Panc1 (cell line): ENCODE measurements around the gene B4GALT7. TPM values are rescaled to one million over a fixed set of nuclear protein-coding genes. Genes with fewer than 3 reads are reported as not detected.

Source experiments
- ATAC-seq: fragments of 200-7000 bp; cut with Tn5 transposase; 2 replicates; pipeline ENCODE4 v1.9.1; 2020; ENCODE audit warnings: mild to moderate bottlenecking, moderate library complexity
- BruUV-seq: library from RNA; stranded (reverse); fragments of 400-500 nt; replicated peaks from 2 replicates; lab custom pipeline; 2021; lab: Mats Ljungman, UMichigan
- CTCF ChIA-PET: fragments of 300-600 bp; sonication (Branson Sonifier 250); formaldehyde crosslinking; loops from one replicate; lab custom pipeline; 2022; ENCODE audit warnings: antibody characterized with exemption; lab: Charles Lee
- POLR2A ChIA-PET: fragments of 300-600 bp; sonication (Branson Sonifier 250); formaldehyde crosslinking; loops from one replicate; lab custom pipeline; 2022; ENCODE audit warnings: antibody characterized with exemption; lab: Charles Lee
- DNase-seq: peaks from one replicate; pipeline ENCODE4 v3.0.0-alpha.2; 2010; ENCODE audit warnings: low read depth, low spot score
- H3K27ac ChIP-seq: 2 replicates; pipeline ENCODE4 v1.5.1; 2011; ENCODE audit warnings: mild to moderate bottlenecking, low read length, inconsistent platforms
- H3K27me3 ChIP-seq: fragments of 200-500 bp; sonication (Bioruptor generic); 2 replicates; pipeline ENCODE4 v1.6.0; 2014; ENCODE audit warnings: low read length, inconsistent platforms; ENCODE audit not compliant: control insufficient read depth, insufficient read depth
- H3K36me3 ChIP-seq: fragments of 200-500 bp; sonication (Bioruptor generic); 2 replicates; pipeline ENCODE4 v1.5.1; 2014; ENCODE audit warnings: inconsistent platforms, mild to moderate bottlenecking, low read length, moderate library complexity; ENCODE audit not compliant: control insufficient read depth, insufficient read depth
- H3K4me1 ChIP-seq: 2 replicates; pipeline ENCODE4 v1.5.1; 2011; ENCODE audit warnings: inconsistent platforms, mild to moderate bottlenecking, low read length, moderate library complexity; ENCODE audit not compliant: control insufficient read depth, insufficient read depth
- H3K4me3 ChIP-seq, 2 experiments: 2 replicates each; pipeline ENCODE4 v1.5.1; 2011 to 2012; ENCODE audit warnings: low read depth in 2 of 2, low read length in 2 of 2, mild to moderate bottlenecking in 2 of 2, inconsistent platforms in 1 of 2, moderate library complexity in 1 of 2
- H3K9me3 ChIP-seq: fragments of 200-500 bp; sonication (Bioruptor generic); 2 replicates; pipeline ENCODE4 v1.5.1; 2014; ENCODE audit warnings: low read depth, mild to moderate bottlenecking, inconsistent platforms, low read length, moderate library complexity; ENCODE audit not compliant: control insufficient read depth, insufficient read depth
- CTCF ChIP-seq: fragments of 450-650 bp; IDR thresholded peaks from 2 replicates; pipeline ENCODE4 v1.5.1; 2017; ENCODE audit warnings: mild to moderate bottlenecking
- POLR2AphosphoS5 ChIP-seq: IDR thresholded peaks from 2 replicates; pipeline ENCODE4 v1.6.1; 2012; ENCODE audit warnings: mild to moderate bottlenecking, low read depth, low read length, moderate library complexity
- REST ChIP-seq, 2 experiments: IDR thresholded peaks; 2 replicates each; pipeline ENCODE4 v1.6.1; 2011 to 2012; ENCODE audit warnings: low read depth in 2 of 2, control low read depth in 1 of 2, low read length in 1 of 2, mild to moderate bottlenecking in 1 of 2, moderate library complexity in 1 of 2; ENCODE audit not compliant: insufficient read depth in 1 of 2
- SIN3A ChIP-seq: IDR thresholded peaks from 2 replicates; pipeline ENCODE4 v1.6.1; 2012; ENCODE audit warnings: low read depth, mild to moderate bottlenecking, low read length, moderate library complexity, borderline replicate concordance; ENCODE audit not compliant: insufficient read depth
- TCF7L2 ChIP-seq: IDR thresholded peaks from 2 replicates; pipeline ENCODE4 v1.6.1; 2011; ENCODE audit warnings: mild to moderate bottlenecking, low read depth, low read length, inconsistent platforms
- in situ Hi-C: cut with HindIII; loops from 2 replicates; pipeline ENCODE4 v1.10.0; 2016; ENCODE audit warnings: low sequenced_read_pairs, low pct_unique_long_range_greater_than_20kb
- intact Hi-C: fragments of 100-400 bp; cut with micrococcal nuclease; formaldehyde crosslinking; loops from one replicate; pipeline ENCODE4 v1.10.0; 2022; ENCODE audit not compliant: unreplicated experiment
- total RNA-seq: library from RNA; stranded (reverse); gene quantifications from one replicate; pipeline ENCODE4 v1.2.1, GENCODE V29; 2021; ENCODE audit not compliant: unreplicated experiment

B4GALT7 gene
- total RNA-seq, 1 experiment from 2014 or later = 38.0 TPM

- Histone ChIP-seq H3K4me3 (0 out of 4 replicates have a peak overlapping the region, but pooled peaks of 1 of the 2 experiments have one; percentile 11), H3K4me1 (peaks cover 11% of the 10 kb centered on the region), H3K27ac (no peak overlapping the region), H3K9me3 (no peaks in the 10 kb centered on the region), H3K27me3 (no peaks in the 10 kb centered on the region), H3K36me3 (peaks cover 14% of the 10 kb centered on the region)
- DNase-seq = no peak
- BruUV-seq = no TSS peak
- ChIA-PET POLR2A (no interaction called here), CTCF (no interaction called here)
- in situ Hi-C loops (loop anchor here (10.0 kb wide), 1 partner anchor 54 kb away; no protein-coding TSS in a partner anchor), intact Hi-C loops (no loop called here)
- TF ChIP-seq SIN3A = no peak
- no peak for TF ChIP-seq CTCF
- no peak for TF ChIP-seq POLR2AphosphoS5
- TF ChIP-seq REST (IDR thresholded peaks at IDR 0.05; ENCODE audit: insufficient read depth in 1 of 2, low read depth in 2 of 2, low read length in 1 of 2) = no peak
- no peak for TF ChIP-seq TCF7L2
- ATAC-seq = no peak
These were observed 1.5 kb upstream of the B4GALT7 start for GRCh38 chr5:177598477-177598876.

- intact Hi-C loops (no loop called here), in situ Hi-C loops (no loop called here)
- H3K27ac ChIP-seq = peak overlapping the region; percentile 83
- ChIA-PET POLR2A (no interaction called here), CTCF (interaction anchor here (0.6 kb wide), 1 partner anchor 34 kb away, joined by 7 read pairs; no protein-coding TSS in a partner anchor)
- peaks cover 1% of the 10 kb centered on the region for H3K36me3 ChIP-seq
- H3K4me3 ChIP-seq = peak overlapping the region; percentile 56 to 93
- no TSS peak for BruUV-seq
- no peak for ATAC-seq
- H3K4me1 ChIP-seq = peaks cover 11% of the 10 kb centered on the region
- no peak for DNase-seq
- H3K9me3 ChIP-seq = no peaks in the 10 kb centered on the region
- no peak for TF ChIP-seq POLR2AphosphoS5
- no peak for TF ChIP-seq CTCF
- TF ChIP-seq REST (IDR thresholded peaks at IDR 0.05; ENCODE audit: insufficient read depth in 1 of 2, low read depth in 2 of 2, low read length in 1 of 2) = no peak
- TF ChIP-seq TCF7L2 = no peak
- TF ChIP-seq SIN3A = no peak
- no peaks in the 10 kb centered on the region for H3K27me3 ChIP-seq
These were observed 631 bp downstream of the B4GALT7 start for GRCh38 chr5:177600508-177601018.
